H1 (cell line): ENCODE data around the gene PRDM15. TPM values are rescaled to one million over a fixed set of nuclear protein-coding genes. Genes with fewer than 3 reads are reported as not detected.

ENCODE experiments used
- CTCF ChIA-PET: fragments of 300-600 bp; sonication (Branson Sonifier 250); formaldehyde crosslinking; loops from one replicate; lab custom pipeline; 2021; ENCODE audit not compliant: partially characterized antibody; lab: Charles Lee
- POLR2A ChIA-PET: fragments of 300-600 bp; sonication (Branson Sonifier 250); formaldehyde crosslinking; loops from one replicate; lab custom pipeline; 2021; ENCODE audit warnings: inconsistent platforms; ENCODE audit not compliant: partially characterized antibody; lab: Charles Lee
- DNase-seq, 2 experiments: peaks; one replicate each; pipeline versions ENCODE4 v3.0.0 to v3.0.0-alpha.2; 2010 to 2022; ENCODE audit warnings: low spot score in 2 of 2, low read depth in 1 of 2, mixed read lengths in 1 of 2
- FAIRE-seq: peaks from 2 replicates; lab custom pipeline; 2011; peaks lifted over from hg19 to GRCh38; lab: Jason Lieb, UNC
- H2AFZ ChIP-seq: 2 replicates; pipeline ENCODE4 v1.8.1; 2012; ENCODE audit warnings: low read length, inconsistent platforms
- H2AK5ac ChIP-seq: 2 replicates; pipeline ENCODE4 v1.6.1; 2013; ENCODE audit warnings: low read depth, low read length
- H2BK120ac ChIP-seq: replicated peaks from 2 replicates; pipeline ENCODE3; 2013; ENCODE audit warnings: low read depth, low read length, inconsistent platforms
- H2BK12ac ChIP-seq: 2 replicates; pipeline ENCODE4 v1.6.1; 2013; ENCODE audit warnings: low read depth, low read length
- H2BK15ac ChIP-seq: 2 replicates; pipeline ENCODE4 v1.6.1; 2013; ENCODE audit warnings: low read length
- H2BK20ac ChIP-seq: 2 replicates; pipeline ENCODE4 v1.6.1; 2013; ENCODE audit warnings: low read length
- H2BK5ac ChIP-seq: 2 replicates; pipeline ENCODE4 v1.6.1; 2013; ENCODE audit warnings: low read depth, low read length
- H3K14ac ChIP-seq: 2 replicates; pipeline ENCODE4 v1.6.1; 2013; ENCODE audit warnings: inconsistent platforms; ENCODE audit not compliant: insufficient read length
- H3K18ac ChIP-seq: 2 replicates; pipeline ENCODE4 v1.6.1; 2013; ENCODE audit warnings: low read length; ENCODE audit errors: extremely low read depth
- H3K23ac ChIP-seq: 2 replicates; pipeline ENCODE4 v1.6.1; 2013; ENCODE audit warnings: inconsistent platforms; ENCODE audit not compliant: insufficient read length
- H3K23me2 ChIP-seq: 2 replicates; pipeline ENCODE4 v1.6.1; 2013; ENCODE audit warnings: low read depth, low read length
- H3K27ac ChIP-seq: 2 replicates; pipeline ENCODE4 v1.6.1; 2011; ENCODE audit warnings: low read depth, low read length, inconsistent platforms
- H3K27me3 ChIP-seq, 4 experiments: replicated peaks in 1 of 4; 1 replicate in 1 of 4; 2 replicates in 3 of 4; pipeline versions ENCODE4 v1.6.1 to v1.8.1; 2011 to 2013; ENCODE audit warnings: low read length in 3 of 4, mild to moderate bottlenecking in 3 of 4, inconsistent platforms in 2 of 4, mixed read lengths in 2 of 4, moderate library complexity in 1 of 4; ENCODE audit not compliant: control insufficient read depth in 3 of 4, insufficient read depth in 3 of 4; ENCODE audit errors: extremely low read depth in 1 of 4
- H3K36me3 ChIP-seq, 4 experiments: 2 replicates each; pipeline versions ENCODE4 v1.6.1 to v1.8.1; 2011 to 2013; ENCODE audit warnings: mild to moderate bottlenecking in 4 of 4, low read length in 3 of 4, moderate library complexity in 2 of 4, control low read depth in 1 of 4, inconsistent platforms in 1 of 4; ENCODE audit not compliant: insufficient read depth in 4 of 4, control insufficient read depth in 2 of 4
- H3K4ac ChIP-seq: replicated peaks from 2 replicates; pipeline ENCODE3; 2013; ENCODE audit warnings: low read length, low read depth, mixed read lengths, inconsistent platforms; ENCODE audit not compliant: insufficient read length
- H3K4me1 ChIP-seq, 4 experiments: replicated peaks in 1 of 4; 1 replicate in 1 of 4; 2 replicates in 3 of 4; pipeline versions ENCODE4 v1.6.1 to v1.8.1; 2011 to 2013; ENCODE audit warnings: low read length in 3 of 4, inconsistent platforms in 2 of 4, mixed read lengths in 1 of 4; ENCODE audit not compliant: insufficient read depth in 4 of 4, control insufficient read depth in 3 of 4
- H3K4me2 ChIP-seq, 2 experiments: 2 replicates each; pipeline versions ENCODE4 v1.6.1 to v1.8.1; 2011 to 2013; ENCODE audit warnings: low read depth in 2 of 2, low read length in 2 of 2, control low read depth in 1 of 2, inconsistent platforms in 1 of 2, mild to moderate bottlenecking in 1 of 2; ENCODE audit not compliant: insufficient read depth in 1 of 2
- H3K4me3 ChIP-seq, 4 experiments: fragments of 200-600, 300-600 bp in 1 of 4; sonication (generic), shearing (Covaris generic), sonication (Bioruptor Twin) in 1 of 4; 2 replicates each; pipeline versions ENCODE4 v1.5.1 to v1.8.1; 2011 to 2016; ENCODE audit warnings: low read length in 4 of 4, low read depth in 3 of 4, control low read depth in 2 of 4, inconsistent platforms in 2 of 4, mild to moderate bottlenecking in 2 of 4, mixed read lengths in 1 of 4, moderate library complexity in 1 of 4; ENCODE audit not compliant: insufficient read depth in 2 of 4; ENCODE audit errors: extremely low read depth in 1 of 4
- H3K56ac ChIP-seq: replicated peaks from 2 replicates; pipeline ENCODE3; 2013; ENCODE audit warnings: low read depth, mild to moderate bottlenecking, mixed read lengths, low read length, inconsistent platforms; ENCODE audit not compliant: insufficient read length
- H3K79me1 ChIP-seq: 2 replicates; pipeline ENCODE4 v1.6.1; 2013; ENCODE audit warnings: low read depth, low read length, control low read depth
- H3K79me2 ChIP-seq, 2 experiments: 2 replicates each; pipeline versions ENCODE4 v1.6.1 to v1.8.1; 2012 to 2013; ENCODE audit warnings: low read length in 2 of 2, mild to moderate bottlenecking in 2 of 2, inconsistent platforms in 1 of 2; ENCODE audit not compliant: insufficient read depth in 2 of 2, control insufficient read depth in 1 of 2
- H3K9ac ChIP-seq, 4 experiments: replicated peaks in 1 of 4; 1 replicate in 1 of 4; 2 replicates in 3 of 4; pipeline versions ENCODE4 v1.6.1 to v1.8.1; 2011 to 2013; ENCODE audit warnings: low read depth in 3 of 4, low read length in 3 of 4, control low read depth in 2 of 4, mild to moderate bottlenecking in 2 of 4, moderate library complexity in 2 of 4, inconsistent platforms in 1 of 4; ENCODE audit errors: extremely low read depth in 1 of 4
- H3K9me3 ChIP-seq, 2 experiments: 2 replicates each; pipeline versions ENCODE4 v1.6.1 to v1.8.1; 2012 to 2013; ENCODE audit warnings: mild to moderate bottlenecking in 2 of 2, moderate library complexity in 2 of 2, control low read depth in 1 of 2, inconsistent platforms in 1 of 2, low read depth in 1 of 2, low read length in 1 of 2, mixed read lengths in 1 of 2; ENCODE audit not compliant: insufficient read depth in 2 of 2
- H4K20me1 ChIP-seq, 2 experiments: replicated peaks in 1 of 2; 2 replicates each; pipeline versions ENCODE3 to v1.8.1; 2011 to 2013; ENCODE audit warnings: inconsistent platforms in 2 of 2, low read length in 2 of 2, mild to moderate bottlenecking in 1 of 2; ENCODE audit not compliant: insufficient read depth in 2 of 2, control insufficient read depth in 1 of 2
- H4K5ac ChIP-seq: 2 replicates; pipeline ENCODE4 v1.6.1; 2013; ENCODE audit warnings: low read length, low read depth, mixed read lengths, inconsistent platforms; ENCODE audit not compliant: insufficient read length
- H4K8ac ChIP-seq: 2 replicates; pipeline ENCODE4 v1.8.0; 2013; ENCODE audit warnings: mild to moderate bottlenecking, moderate library complexity, low read length, inconsistent platforms; ENCODE audit not compliant: insufficient read depth; ENCODE audit errors: extremely low read depth
- H4K91ac ChIP-seq: replicated peaks from 2 replicates; pipeline ENCODE3; 2013; ENCODE audit warnings: low read length, mixed read lengths, inconsistent platforms; ENCODE audit not compliant: insufficient read length
- CHD1 ChIP-seq: IDR thresholded peaks from 2 replicates; pipeline ENCODE4 v1.6.1; 2012; ENCODE audit warnings: low read depth, low read length, improper control_type of control experiment
- CHD2 ChIP-seq: IDR thresholded peaks from 2 replicates; pipeline ENCODE4 v1.6.1; 2012; ENCODE audit warnings: low read length, improper control_type of control experiment
- FOSL1 ChIP-seq: IDR thresholded peaks from 2 replicates; pipeline ENCODE4 v1.6.1; 2011; ENCODE audit warnings: mild to moderate bottlenecking, low read depth, low read length, moderate library complexity; ENCODE audit not compliant: insufficient read depth
- SP4 ChIP-seq: IDR thresholded peaks from 2 replicates; pipeline ENCODE4 v1.6.1; 2012; ENCODE audit warnings: low read length, inconsistent platforms
- WGBS, 2 experiments: shearing (Covaris generic) in 1 of 2; methylation state at CpG; one replicate each; pipeline versions ENCODE4 v1.1.6 to v1.1.7; 2013 to 2015; ENCODE audit warnings: low lambda C conversion rate in 2 of 2, mixed read lengths in 2 of 2, inconsistent platforms in 1 of 2, low coverage in 1 of 2, missing lambda C conversion rate in 1 of 2; ENCODE audit not compliant: insufficient replicate concordance in 2 of 2, insufficient coverage in 1 of 2, insufficient read length in 1 of 2; ENCODE audit errors: extremely low coverage in 1 of 2, missing lambda C conversion rate in 1 of 2; 5-methylcytosine and 5-hydroxymethylcytosine counted together
- polyA plus RNA-seq, 7 experiments: library from polyadenylated mRNA; depleted of rRNA in 3 of 7; stranded (reverse) in 5 of 7; unstranded in 2 of 7; fragments of >200 nt in 5 of 7; fragments of 200-250 nt in 2 of 7; gene quantifications; 1 replicate in 5 of 7; 2 replicates in 1 of 7; 4 replicates in 1 of 7; pipeline versions ENCODE4 v1.2.1 to v1.2.3, GENCODE V29; 2011 to 2013; ENCODE audit warnings: missing spikeins in 2 of 7, mixed read lengths in 2 of 7
- total RNA-seq: library from RNA; stranded (reverse); fragmentation: NEBNext Ultra II Directional; extraction: Animal tissue kit (Norgen Biotek cat#: 25700); gene quantifications from 2 replicates; pipeline ENCODE4 v1.2.1, GENCODE V29; 2021

The PRDM15 gene
- total and polyA plus RNA-seq, 2 of the 8 experiments (the other 6 are each of a cell fraction or from before 2014, with no cell fraction given) = 9.7 to 10.5 TPM

DNA sequence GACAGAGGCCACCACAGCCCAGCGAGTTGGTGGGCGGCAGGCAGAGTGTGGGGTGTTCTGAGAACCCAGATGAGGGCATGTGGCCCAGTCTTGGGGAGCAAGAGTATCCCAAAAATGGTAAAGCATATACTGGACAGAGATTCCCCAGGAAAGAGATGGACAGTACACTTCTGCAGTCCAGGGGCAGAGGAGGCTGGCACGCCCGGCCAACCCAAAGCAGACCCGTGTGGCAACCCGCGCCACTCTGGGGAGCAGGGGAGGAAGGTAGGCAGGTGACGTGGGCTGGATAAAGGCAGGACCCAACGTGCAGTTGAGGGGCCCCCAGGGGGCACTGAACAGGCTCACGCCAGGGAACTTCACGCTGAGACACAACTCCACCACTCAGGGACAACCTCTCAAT is 65.9 kb downstream of the PRDM15 start:
- Histone ChIP-seq H4K5ac (no peak overlapping the region), H3K4me2 (no peak overlapping the region), H2AK5ac (no peak overlapping the region), H3K18ac (no peak overlapping the region), H4K91ac (no peak overlapping the region), H3K79me2 (no peaks in the 10 kb centered on the region), H3K27me3 (no peaks in the 10 kb centered on the region)
- no peak for TF ChIP-seq CHD1
- TF ChIP-seq SP4 = no peak
- TF ChIP-seq FOSL1 = no peak
- TF ChIP-seq CHD2 = no peak
- TF ChIP-seq, all 59 proteins: peak for 0
- DNase-seq (no peak), FAIRE-seq (no peak)
- Histone ChIP-seq H3K23ac (no peak overlapping the region), H3K9me3 (no peaks in the 10 kb centered on the region), H3K4me1 (no peaks in the 10 kb centered on the region), H3K36me3 (peaks cover 2 to 24% (median 8%) of the 10 kb centered on the region in 4 experiments; a peak in 6 of 8 replicates), H4K20me1 (peaks cover 0 to 6% of the 10 kb centered on the region in 2 experiments), H3K4me3 (no peak overlapping the region), H2BK15ac (no peak overlapping the region), H3K14ac (no peak overlapping the region), H3K27ac (no peak overlapping the region), H2BK12ac (no peak overlapping the region), H3K79me1 (no peaks in the 10 kb centered on the region), H2BK120ac (no peak overlapping the region), H3K9ac (no peak overlapping the region), H4K8ac (no peak overlapping the region), H3K4ac (no peak overlapping the region), H3K56ac (no peak overlapping the region), H3K23me2 (no peaks in the 10 kb centered on the region), H2BK20ac (no peak overlapping the region), H2BK5ac (no peak overlapping the region), H2AFZ (no peak overlapping the region)
- POLR2A ChIA-PET = no interaction called here
- 92% methylated on average over 11 of the region's 11 CpGs; no CpG with 5 or more reads in 1 of the 2 experiments for WGBS, 2 experiments
- CTCF ChIA-PET = interaction anchor here (0.7 kb wide), 1 partner anchor 11 kb away, joined by 3 read pairs; no protein-coding TSS in a partner anchor
